ENCODE measurements around the gene VPS39.

- no peak for TF ChIP-seq CTCF (tag by site-specific recombination; IDR thresholded peaks at IDR 0.05)
- TF ChIP-seq ATF2 (tag by site-specific recombination; IDR thresholded peaks at IDR 0.05; ENCODE audit: low read depth) = no peak
- no peak for TF ChIP-seq ZNF18 (tag by site-specific recombination; IDR thresholded peaks at IDR 0.05)
- no peak for TF ChIP-seq ZNF530 (tag by site-specific recombination; IDR thresholded peaks at IDR 0.05; ENCODE audit: low read depth)
- no peak for TF ChIP-seq EGR2 (tag by site-specific recombination; IDR thresholded peaks at IDR 0.05; ENCODE audit: low read depth)
- TF ChIP-seq ZSCAN18 (tag by site-specific recombination; IDR thresholded peaks at IDR 0.05) = no peak
- TF ChIP-seq YY1 (tag by site-specific recombination; IDR thresholded peaks at IDR 0.05) = no peak
These were observed 23.8 kb downstream of the VPS39 start for GRCh38 chr15:42184296-42184695.
